ENCODE data around the gene ZNF394.

GRCh38 chr7:99457050-99457649 is 42.9 kb downstream of the ZNF394 start:
- no peak for TF ChIP-seq RAD21 (IDR thresholded peaks at IDR 0.05; ENCODE audit: low read depth)
- TF ChIP-seq EGR1 (IDR thresholded peaks at IDR 0.05), result no peak
- TF ChIP-seq FOXM1 (IDR thresholded peaks at IDR 0.05; ENCODE audit: borderline replicate concordance, low read depth), result no peak
